H9 (cell line): ENCODE data around the gene IGDCC3. TPM values are rescaled to one million over a fixed set of nuclear protein-coding genes. Genes with fewer than 3 reads are reported as not detected.

Source experiments
- DNase-seq: peaks from one replicate; pipeline ENCODE4 v3.0.0-alpha.2; 2017
- H2AFZ ChIP-seq: one replicate; pipeline ENCODE4 v1.6.1; 2013; ENCODE audit warnings: mild to moderate bottlenecking, low read length, control low read depth, moderate library complexity
- H2AK5ac ChIP-seq: 2 replicates; pipeline ENCODE4 v1.6.1; 2013; ENCODE audit warnings: low read length, control low read depth, mixed read lengths; ENCODE audit not compliant: insufficient read length
- H2BK120ac ChIP-seq: one replicate; pipeline ENCODE4 v1.6.1; 2013; ENCODE audit warnings: low read depth, mild to moderate bottlenecking, low read length, control low read depth, inconsistent platforms; ENCODE audit not compliant: poor library complexity, severe bottlenecking
- H2BK12ac ChIP-seq: 2 replicates; pipeline ENCODE4 v1.6.1; 2013; ENCODE audit warnings: low read length, control low read depth, mixed read lengths, low read depth; ENCODE audit not compliant: insufficient read length
- H2BK15ac ChIP-seq: 2 replicates; pipeline ENCODE4 v1.6.1; 2013; ENCODE audit warnings: low read depth, low read length, control low read depth
- H2BK20ac ChIP-seq: one replicate; pipeline ENCODE4 v1.6.1; 2013; ENCODE audit warnings: low read depth, mild to moderate bottlenecking, low read length, control low read depth, inconsistent platforms; ENCODE audit not compliant: poor library complexity, severe bottlenecking
- H2BK5ac ChIP-seq: 2 replicates; pipeline ENCODE4 v1.6.1; 2013; ENCODE audit warnings: low read length, control low read depth, mixed read lengths; ENCODE audit not compliant: insufficient read length
- H3K14ac ChIP-seq: 2 replicates; pipeline ENCODE4 v1.6.1; 2013; ENCODE audit warnings: low read length, control low read depth; ENCODE audit not compliant: insufficient read depth
- H3K18ac ChIP-seq: 2 replicates; pipeline ENCODE4 v1.6.1; 2013; ENCODE audit warnings: low read depth, mild to moderate bottlenecking, mixed read lengths, low read length, control low read depth; ENCODE audit not compliant: insufficient read length
- H3K23ac ChIP-seq: 2 replicates; pipeline ENCODE4 v1.6.1; 2013; ENCODE audit warnings: low read length, control low read depth, mixed read lengths, low read depth; ENCODE audit not compliant: insufficient read length
- H3K23me2 ChIP-seq: 2 replicates; pipeline ENCODE4 v1.6.1; 2013; ENCODE audit warnings: low read depth, mild to moderate bottlenecking, mixed read lengths, low read length, control low read depth; ENCODE audit not compliant: insufficient read length, poor library complexity, severe bottlenecking
- H3K27ac ChIP-seq: 2 replicates; pipeline ENCODE4 v1.5.1; 2013; ENCODE audit warnings: low read length, control low read depth, mixed read lengths, low read depth; ENCODE audit not compliant: insufficient read length
- H3K27me3 ChIP-seq: 2 replicates; pipeline ENCODE4 v1.6.1; 2013; ENCODE audit warnings: low read length, control low read depth, inconsistent platforms; ENCODE audit not compliant: insufficient read depth
- H3K4ac ChIP-seq: 2 replicates; pipeline ENCODE4 v1.6.1; 2013; ENCODE audit warnings: low read depth, mild to moderate bottlenecking, control low read depth, inconsistent platforms, low read length, moderate library complexity
- H3K4me1 ChIP-seq: 2 replicates; pipeline ENCODE4 v1.6.1; 2013; ENCODE audit warnings: low read length, control low read depth, inconsistent platforms; ENCODE audit not compliant: insufficient read depth
- H3K4me2 ChIP-seq: 2 replicates; pipeline ENCODE4 v1.6.1; 2013; ENCODE audit warnings: low read length, control low read depth, mixed read lengths; ENCODE audit not compliant: insufficient read length, insufficient read depth
- H3K56ac ChIP-seq: 2 replicates; pipeline ENCODE4 v1.6.1; 2013; ENCODE audit warnings: low read depth, mild to moderate bottlenecking, mixed read lengths, low read length, control low read depth; ENCODE audit not compliant: insufficient read length
- H3K79me1 ChIP-seq: 2 replicates; pipeline ENCODE4 v1.6.1; 2013; ENCODE audit warnings: low read depth, mild to moderate bottlenecking, moderate library complexity, low read length, control low read depth, inconsistent platforms; ENCODE audit not compliant: insufficient read depth, poor library complexity, severe bottlenecking
- H3K79me2 ChIP-seq: 2 replicates; pipeline ENCODE4 v1.6.1; 2013; ENCODE audit warnings: low read length, control low read depth, inconsistent platforms; ENCODE audit not compliant: insufficient read depth
- H3K9ac ChIP-seq: 2 replicates; pipeline ENCODE4 v1.6.1; 2013; ENCODE audit warnings: low read length, control low read depth, mixed read lengths; ENCODE audit not compliant: insufficient read length; ENCODE audit errors: extremely low read depth
- H3K9me3 ChIP-seq: one replicate; pipeline ENCODE4 v1.6.1; 2013; ENCODE audit warnings: low read depth, low read length, inconsistent platforms; ENCODE audit not compliant: control insufficient read depth
- H3T11ph ChIP-seq: one replicate; pipeline ENCODE4 v1.6.1; 2013; ENCODE audit warnings: mild to moderate bottlenecking, low read length, control low read depth, inconsistent platforms
- H4K20me1 ChIP-seq: one replicate; pipeline ENCODE4 v1.6.1; 2013; ENCODE audit not compliant: control insufficient read depth, insufficient read length, insufficient read depth
- H4K5ac ChIP-seq: 2 replicates; pipeline ENCODE4 v1.6.1; 2013; ENCODE audit warnings: low read depth, mild to moderate bottlenecking, mixed read lengths, low read length, control low read depth; ENCODE audit not compliant: insufficient read length
- H4K8ac ChIP-seq: replicated peaks from 2 replicates; pipeline ENCODE4 v1.6.1; 2013; ENCODE audit warnings: low read length, control low read depth, mixed read lengths, low read depth; ENCODE audit not compliant: insufficient read length
- H4K91ac ChIP-seq: 2 replicates; pipeline ENCODE4 v1.6.1; 2013; ENCODE audit warnings: low read depth, mild to moderate bottlenecking, moderate library complexity, mixed read lengths, low read length, control low read depth; ENCODE audit not compliant: insufficient read length
- H3K27ac Mint-ChIP-seq, 3 experiments: 2 replicates in 2 of 3; 3 replicates in 1 of 3; pipeline ENCODE4 v1.8.0; 2020 to 2021; ENCODE audit warnings: mixed read lengths in 3 of 3, mild to moderate bottlenecking in 1 of 3, moderate library complexity in 1 of 3
- H3K27me3 Mint-ChIP-seq: 2 replicates; pipeline ENCODE4 v1.8.0; 2021; ENCODE audit warnings: low read depth, mild to moderate bottlenecking, moderate library complexity, mixed read lengths
- H3K36me3 Mint-ChIP-seq, 3 experiments: 2 replicates in 2 of 3; 3 replicates in 1 of 3; pipeline ENCODE4 v1.8.0; 2020 to 2021; ENCODE audit warnings: low read depth in 3 of 3, mixed read lengths in 3 of 3; ENCODE audit not compliant: insufficient read depth in 1 of 3
- H3K4me1 Mint-ChIP-seq, 2 experiments: 2 replicates each; pipeline ENCODE4 v1.8.0; 2020; ENCODE audit warnings: mixed read lengths in 2 of 2
- H3K4me3 Mint-ChIP-seq, 2 experiments: 2 replicates in 1 of 2; 3 replicates in 1 of 2; pipeline ENCODE4 v1.8.0; 2020 to 2021; ENCODE audit warnings: mild to moderate bottlenecking in 2 of 2, mixed read lengths in 2 of 2, moderate library complexity in 1 of 2
- H3K9me3 Mint-ChIP-seq, 2 experiments: 2 replicates in 1 of 2; 3 replicates in 1 of 2; pipeline ENCODE4 v1.8.0; 2020; ENCODE audit warnings: mild to moderate bottlenecking in 2 of 2, mixed read lengths in 2 of 2, moderate library complexity in 1 of 2
- CTCF ChIP-seq: fragments of 200-600 bp; sonication (generic); conservative IDR thresholded peaks from 3 replicates; pipeline ENCODE4 v1.8.0; 2021; ENCODE audit warnings: antibody characterized with exemption, mild to moderate bottlenecking
- WGBS: extraction: QIAGEN DNeasy Blood & Tissue Kit; methylation state at CpG from one replicate; pipeline ENCODE4 v1.1.7; 2013; ENCODE audit warnings: missing lambda C conversion rate, low lambda C conversion rate, mixed read lengths; ENCODE audit not compliant: insufficient read length; ENCODE audit errors: extremely low coverage; 5-methylcytosine and 5-hydroxymethylcytosine counted together
- total RNA-seq: library from RNA; stranded (reverse); gene quantifications from 2 replicates; pipeline ENCODE4 v1.2.1, GENCODE V29; 2021

Gene IGDCC3
- total RNA-seq, 1 experiment from 2014 or later: 18.9 TPM

DNA sequence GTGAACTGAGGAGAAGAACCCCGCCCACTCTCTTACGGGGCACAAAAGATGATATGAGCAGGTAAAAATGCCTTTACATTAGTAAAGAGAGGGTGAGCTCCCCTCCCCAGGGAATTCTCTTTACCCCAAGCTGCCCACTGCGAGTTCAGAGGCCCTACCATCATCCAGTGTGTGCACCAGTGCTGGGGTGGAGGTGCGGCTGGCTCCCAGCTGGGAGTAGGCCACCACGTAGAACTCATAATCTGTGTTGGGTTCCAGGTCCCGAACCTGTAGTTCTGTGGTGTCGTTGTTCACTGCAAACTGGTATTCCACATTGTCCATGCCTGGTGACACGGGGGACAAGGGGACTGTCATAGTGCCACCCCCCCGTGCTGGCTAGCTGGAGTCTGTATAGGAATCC is 17.1 kb upstream of the IGDCC3 start:
- Histone ChIP-seq H4K5ac (no peak overlapping the region), H3K9ac (no peak overlapping the region), H3K4me2 (no peak overlapping the region), H3K18ac (no peak overlapping the region), H3K4ac (no peak overlapping the region), H3K27ac (no peak overlapping the region), H2AK5ac (no peak overlapping the region), H2BK20ac (no peak overlapping the region), H3K27me3 (peaks cover 18% of the 10 kb centered on the region; the same call in 1 of the 2 replicates), H2BK15ac (no peak overlapping the region), H3K14ac (no peak overlapping the region; the same call in 1 of the 2 replicates), H2BK12ac (no peak overlapping the region), H3K79me1 (no peaks in the 10 kb centered on the region), H3K79me2 (no peaks in the 10 kb centered on the region), H3K9me3 (no peaks in the 10 kb centered on the region), H2AFZ (no peak overlapping the region), H3K23ac (no peak overlapping the region), H3T11ph (no peak overlapping the region), H3K4me1 (0 out of 2 replicates have a peak, but pooled peaks cover 3% of the 10 kb centered on the region), H4K91ac (no peak overlapping the region), H2BK120ac (no peak overlapping the region), H4K8ac (no peak overlapping the region), H3K23me2 (peaks cover 11% of the 10 kb centered on the region), H2BK5ac (no peak overlapping the region), H3K56ac (no peak overlapping the region), H4K20me1 (no peaks in the 10 kb centered on the region)
- Mint-ChIP-seq H3K36me3 (peaks cover 20 to 51% (median 33%) of the 10 kb centered on the region in 3 experiments; a peak in 6 of 7 replicates), H3K27me3 (peaks cover 12% of the 10 kb centered on the region), H3K4me3 (no peak overlapping the region), H3K4me1 (peaks cover 4 to 24% of the 10 kb centered on the region in 2 experiments), H3K27ac (no peak overlapping the region), H3K9me3 (no peaks in the 10 kb centered on the region)
- DNase-seq: no peak
- no peak for TF ChIP-seq CTCF
- WGBS: no CpG with 5 or more reads among the region's 9 CpGs
